Large intestine (tissue), 3 donors: ENCODE results near the gene DAB1. TPM values are rescaled to one million over a fixed set of nuclear protein-coding genes. Genes with fewer than 3 reads are reported as not detected.

ENCODE experiments used
- DNase-seq, 2 donors: peaks; one replicate each; pipeline versions ENCODE4 v3.0.0 to v3.0.0-alpha.2; 2013
- H3K27ac ChIP-seq: one replicate; pipeline ENCODE4 v1.5.1; 2013; ENCODE audit warnings: low read length
- H3K27me3 ChIP-seq: 2 replicates; pipeline ENCODE4 v1.6.1; 2013; ENCODE audit warnings: low read length; ENCODE audit not compliant: control insufficient read depth, insufficient read depth
- H3K36me3 ChIP-seq: 2 replicates; pipeline ENCODE4 v1.6.1; 2013; ENCODE audit warnings: low read length; ENCODE audit not compliant: control insufficient read depth, insufficient read depth
- H3K4me1 ChIP-seq: one replicate; pipeline ENCODE4 v1.6.1; 2013; ENCODE audit warnings: low read length; ENCODE audit not compliant: control insufficient read depth, insufficient read depth
- H3K4me3 ChIP-seq: one replicate; pipeline ENCODE4 v1.5.1; 2013; ENCODE audit warnings: low read length
- H3K9me3 ChIP-seq: one replicate; pipeline ENCODE4 v1.6.1; 2013; ENCODE audit warnings: mild to moderate bottlenecking, low read depth, low read length, moderate library complexity; ENCODE audit not compliant: control insufficient read depth
- WGBS: methylation state at CpG from one replicate; pipeline ENCODE4 v1.1.5; 2013; ENCODE audit warnings: low lambda C conversion rate; ENCODE audit not compliant: insufficient coverage; 5-methylcytosine and 5-hydroxymethylcytosine counted together
- polyA plus RNA-seq: library from polyadenylated mRNA; unstranded; fragments of 120-200 nt; gene quantifications from one replicate; pipeline ENCODE4 v1.2.1, GENCODE V29; 2013

DAB1 gene
- polyA plus RNA-seq, 1 donor: 63.2 TPM

- H3K4me3 ChIP-seq: no peak overlapping the region
- peaks cover 21% of the 10 kb centered on the region for H3K36me3 ChIP-seq
- DNase-seq: peak; percentile 6 to 54
- WGBS: 50% methylated on average over 1 of the region's 3 CpGs
- no peak overlapping the region for H3K27ac ChIP-seq
- H3K9me3 ChIP-seq: no peaks in the 10 kb centered on the region
- H3K27me3 ChIP-seq: no peaks in the 10 kb centered on the region
- H3K4me1 ChIP-seq: peaks cover 8% of the 10 kb centered on the region
These were observed 363.4 kb downstream of the DAB1 start for GRCh38 chr1:57060451-57060850.

GRCh38 chr1:57058652-57059501 is 365.0 kb downstream of the DAB1 start:
- no peaks in the 10 kb centered on the region for H3K9me3 ChIP-seq
- WGBS: 100% methylated on average over 2 of the region's 6 CpGs
- H3K27me3 ChIP-seq: no peaks in the 10 kb centered on the region
- peaks cover 8% of the 10 kb centered on the region for H3K4me1 ChIP-seq
- H3K4me3 ChIP-seq: no peak overlapping the region
- no peak overlapping the region for H3K27ac ChIP-seq
- H3K36me3 ChIP-seq: peaks cover 23% of the 10 kb centered on the region
- peak in 1 of 2 donors; percentile 30 for DNase-seq

GRCh38 chr1:57048856-57049255 is 375.0 kb downstream of the DAB1 start:
- DNase-seq: no peak
- 82% methylated on average over 3 of the region's 9 CpGs for WGBS

GRCh38 chr1:57046462-57046861 is 377.4 kb downstream of the DAB1 start:
- H3K36me3 ChIP-seq: no peaks in the 10 kb centered on the region
- H3K27ac ChIP-seq: no peak overlapping the region
- H3K4me1 ChIP-seq: no peaks in the 10 kb centered on the region
- H3K27me3 ChIP-seq: no peaks in the 10 kb centered on the region
- H3K4me3 ChIP-seq: no peak overlapping the region
- no peaks in the 10 kb centered on the region for H3K9me3 ChIP-seq
- WGBS: no CpG with 5 or more reads among the region's 1 CpG
- DNase-seq: no peak

More at GRCh38 chr1:57048856-57049255, 375.0 kb downstream of the DAB1 start:
- no peak overlapping the region for H3K27ac ChIP-seq
- H3K36me3 ChIP-seq: no peaks in the 10 kb centered on the region
- H3K27me3 ChIP-seq: no peaks in the 10 kb centered on the region
- no peak overlapping the region for H3K4me3 ChIP-seq
- no peaks in the 10 kb centered on the region for H3K4me1 ChIP-seq
- no peaks in the 10 kb centered on the region for H3K9me3 ChIP-seq

- WGBS: no CpG with 5 or more reads among the region's 3 CpGs
- H3K27me3 ChIP-seq: no peaks in the 10 kb centered on the region
- H3K36me3 ChIP-seq: no peaks in the 10 kb centered on the region
- H3K4me3 ChIP-seq: no peak overlapping the region
- no peak for DNase-seq
- H3K27ac ChIP-seq: no peak overlapping the region
- H3K4me1 ChIP-seq: no peaks in the 10 kb centered on the region
- no peaks in the 10 kb centered on the region for H3K9me3 ChIP-seq
These were observed 382.0 kb downstream of the DAB1 start for GRCh38 chr1:57041901-57042300.

GRCh38 chr1:57040811-57041210 is 383.0 kb downstream of the DAB1 start:
- no peak overlapping the region for H3K27ac ChIP-seq
- no peaks in the 10 kb centered on the region for H3K27me3 ChIP-seq
- H3K9me3 ChIP-seq: no peaks in the 10 kb centered on the region
- no peak for DNase-seq
- no peak overlapping the region for H3K4me3 ChIP-seq
- WGBS: no CpG with 5 or more reads among the region's 2 CpGs
- H3K4me1 ChIP-seq: no peaks in the 10 kb centered on the region
- no peaks in the 10 kb centered on the region for H3K36me3 ChIP-seq

GRCh38 chr1:57036641-57037579 is 386.9 kb downstream of the DAB1 start:
- Histone ChIP-seq H3K9me3 (no peaks in the 10 kb centered on the region), H3K27ac (no peak overlapping the region), H3K27me3 (no peaks in the 10 kb centered on the region), H3K36me3 (no peaks in the 10 kb centered on the region), H3K4me1 (peaks cover 8% of the 10 kb centered on the region), H3K4me3 (no peak overlapping the region)
- DNase-seq: no peak
- 92% methylated on average over 2 of the region's 4 CpGs for WGBS

GRCh38 chr1:57034713-57035112 is 389.1 kb downstream of the DAB1 start:
- H3K27ac ChIP-seq: peak overlapping the region; percentile 7
- DNase-seq: peak; percentile 18 to 55
- H3K4me3 ChIP-seq: no peak overlapping the region
- peaks cover 8% of the 10 kb centered on the region for H3K4me1 ChIP-seq
- no peaks in the 10 kb centered on the region for H3K9me3 ChIP-seq
- no peaks in the 10 kb centered on the region for H3K27me3 ChIP-seq
- H3K36me3 ChIP-seq: peaks cover 2% of the 10 kb centered on the region
- WGBS: no CpG with 5 or more reads among the region's 2 CpGs

- peak; percentile 49 to 84 for DNase-seq
- Histone ChIP-seq H3K4me3 (no peak overlapping the region), H3K27ac (peak overlapping the region; percentile 66), H3K27me3 (no peaks in the 10 kb centered on the region), H3K9me3 (no peaks in the 10 kb centered on the region), H3K36me3 (peaks cover 2% of the 10 kb centered on the region), H3K4me1 (peaks cover 8% of the 10 kb centered on the region)
- WGBS: no CpG with 5 or more reads among the region's 8 CpGs
These were observed 390.4 kb downstream of the DAB1 start for GRCh38 chr1:57033222-57034001.
